Measurements from ENCODE around the gene PHGDH.

Gene PHGDH

GRCh38 chr1:119745034-119745433, 33.3 kb downstream of the PHGDH start:
- intact Hi-C loops (cut with DNase I), result loop anchor here (10.0 kb wide), 1 partner anchor 130 kb away; no protein-coding TSS in a partner anchor
- no peak for DNase-seq

DNA sequence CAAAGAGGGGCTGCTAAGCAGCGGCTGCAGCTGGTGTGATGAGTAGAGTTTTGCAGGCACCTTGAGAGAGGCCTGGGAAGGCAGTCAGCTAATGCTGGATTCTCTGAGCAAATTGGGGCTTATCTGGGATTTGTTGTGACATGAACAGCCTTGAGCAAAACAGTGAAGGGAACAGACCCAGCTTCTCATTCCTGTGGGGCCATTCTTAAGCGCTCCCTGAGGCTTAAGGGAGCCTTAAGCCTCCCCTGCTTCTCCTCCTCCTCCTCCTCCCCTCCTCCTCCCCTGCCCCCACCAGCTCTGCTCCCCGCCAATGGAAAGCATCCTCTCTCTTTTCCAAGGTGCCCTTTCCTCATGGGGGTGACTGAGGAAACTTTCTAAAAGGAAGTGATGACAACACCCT, 35.7 kb downstream of the PHGDH start:
- intact Hi-C loops (cut with DNase I), result loop anchor here (10.0 kb wide), 1 partner anchor 127 kb away; no protein-coding TSS in a partner anchor
- DNase-seq, result no peak

DNA sequence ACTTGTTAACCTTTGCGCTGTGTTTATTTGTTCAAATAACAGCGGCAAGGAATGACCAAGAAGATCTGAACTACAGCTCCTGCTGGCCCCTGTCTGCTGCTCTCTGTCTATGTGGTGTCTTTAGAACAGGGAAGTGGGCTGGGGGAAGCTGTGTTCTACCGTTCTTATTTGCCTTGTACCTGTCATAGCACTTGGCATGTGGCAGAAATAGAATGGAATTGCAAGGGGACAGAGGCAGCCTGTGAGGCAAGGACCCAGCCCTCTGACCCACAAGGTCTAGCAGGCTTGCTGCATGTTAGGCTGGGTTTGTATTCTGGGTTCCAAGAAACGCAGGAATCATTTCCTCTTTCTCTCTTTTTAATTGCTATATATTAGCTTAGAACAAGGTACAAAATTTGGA, 36.3 kb downstream of the PHGDH start:
- intact Hi-C loops (cut with DNase I), result loop anchor here (10.0 kb wide), 1 partner anchor 127 kb away; no protein-coding TSS in a partner anchor
- DNase-seq, result no peak

- no peak for DNase-seq
- intact Hi-C loops (cut with DNase I), result no loop called here
Observed at GRCh38 chr1:119752592-119752991, 40.9 kb downstream of the PHGDH start.

GRCh38 chr1:119758584-119758983, 46.9 kb downstream of the PHGDH start:
- no peak for DNase-seq
- intact Hi-C loops (cut with DNase I), result no loop called here

DNA sequence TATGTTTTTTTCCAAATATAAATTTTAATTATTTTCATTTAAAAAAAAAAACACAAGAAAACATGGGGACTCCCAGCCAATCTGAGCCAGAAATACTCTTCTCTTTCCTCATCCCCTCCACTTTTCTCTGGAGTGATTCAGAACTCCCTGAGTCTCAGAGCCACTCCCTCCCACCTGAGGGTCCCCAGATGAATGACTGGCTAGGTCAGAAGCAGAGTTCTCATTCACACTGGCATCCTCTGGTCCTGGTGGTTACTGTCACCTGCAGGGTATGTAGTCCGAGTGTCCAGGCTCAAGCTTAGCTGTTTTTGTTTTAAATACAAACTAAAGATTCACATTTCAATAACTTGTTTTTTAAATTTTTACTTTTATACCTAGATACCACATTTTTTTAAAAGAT, 50.7 kb downstream of the PHGDH start:
- DNase-seq, result no peak
- intact Hi-C loops (cut with DNase I), result no loop called here

DNA sequence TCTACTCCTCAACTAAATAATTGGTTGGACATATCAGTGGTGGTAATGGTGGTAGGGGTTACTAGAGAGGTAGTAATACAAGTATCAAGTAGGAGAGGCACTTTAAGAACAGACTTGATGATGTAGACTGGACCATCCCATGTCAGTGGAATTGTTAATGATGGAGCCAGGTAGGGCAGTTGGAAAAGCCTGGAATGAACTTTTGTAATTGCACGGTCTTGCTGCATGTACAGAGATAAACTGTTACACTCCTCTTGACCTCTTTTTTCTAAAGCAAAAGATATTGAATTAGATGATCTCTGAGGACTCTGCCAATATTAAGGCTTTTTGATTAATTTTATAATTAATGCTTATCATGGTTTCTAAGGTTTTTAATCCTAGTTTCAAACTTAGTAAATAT, 51.2 kb downstream of the PHGDH start:
- intact Hi-C loops (cut with DNase I), result no loop called here
- no peak for DNase-seq

DNA sequence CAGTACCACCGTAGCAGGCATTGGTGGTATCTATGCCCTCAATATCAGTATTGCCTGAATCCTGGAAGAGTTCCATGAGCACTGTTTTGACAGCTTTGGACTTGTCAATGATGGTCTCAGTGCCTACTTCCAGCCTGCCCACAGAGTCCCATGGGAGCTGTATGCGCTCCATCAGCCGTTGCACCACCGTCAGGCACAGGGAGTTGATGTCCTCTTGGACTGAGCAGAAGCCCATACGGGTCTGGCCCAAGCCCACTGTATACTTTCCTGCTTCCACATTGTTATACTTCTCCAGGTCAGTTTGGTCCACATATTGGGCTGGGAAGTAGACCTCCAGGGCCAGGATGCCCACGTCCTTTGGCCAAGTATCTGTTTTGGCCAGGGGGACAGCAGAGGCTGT, 52.5 kb downstream of the PHGDH start:
- intact Hi-C loops (cut with DNase I), result no loop called here

DNA sequence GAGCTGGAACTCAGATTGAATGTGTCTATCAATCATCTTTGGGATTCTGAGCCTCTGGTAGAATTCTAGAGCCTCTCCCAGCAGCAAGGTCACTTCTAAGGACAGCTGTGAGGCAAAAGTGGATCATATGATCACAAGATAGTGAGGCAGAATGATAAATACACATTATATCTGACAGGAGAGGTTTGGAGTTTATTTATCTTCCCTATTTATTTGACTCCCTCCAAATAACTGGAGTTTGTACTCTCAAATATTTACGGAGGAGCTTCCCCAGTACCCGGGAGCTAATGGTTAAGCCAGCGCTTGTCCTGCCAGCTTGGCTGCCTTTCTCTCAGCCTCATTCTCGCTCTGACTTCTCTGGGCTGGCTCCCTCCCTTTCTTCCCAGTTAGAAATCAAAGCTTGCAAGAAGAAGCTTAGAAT, 54.6 kb downstream of the PHGDH start:
- DNase-seq, result peak in 2 of 10 donors; percentile 35 to 45
- intact Hi-C loops (cut with DNase I), result no loop called here

More for the DNA sequence above, 52.5 kb downstream of the PHGDH start:
- peak in 1 of 10 donors; percentile 14 for DNase-seq

GRCh38 chr1:119767486-119767885, 55.8 kb downstream of the PHGDH start:
- DNase-seq, result no peak
- intact Hi-C loops (cut with DNase I), result no loop called here

DNA sequence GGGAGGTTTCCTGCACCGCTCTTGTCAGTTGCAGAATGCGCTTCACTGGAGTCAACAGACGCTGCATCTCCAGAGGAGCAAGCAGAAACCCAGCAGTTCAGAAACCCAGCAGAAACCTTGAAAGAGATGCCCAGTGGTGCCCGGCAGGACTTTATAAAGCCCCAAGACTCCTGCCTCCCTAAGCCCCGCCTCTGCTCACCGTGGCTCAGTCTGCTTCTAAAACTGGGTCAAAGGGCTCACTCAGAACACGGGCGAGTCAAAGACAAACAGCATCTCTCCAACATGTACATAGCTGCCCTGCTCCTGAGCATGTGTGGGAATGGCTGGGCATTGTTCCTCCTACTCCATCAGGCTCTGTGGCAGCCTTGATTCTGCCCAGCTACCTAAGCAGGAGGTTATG, 57.0 kb downstream of the PHGDH start, which contains the start of gene HMGCS2:
TSS of gene HMGCS2 (minus strand) at position 128 of the 400 bp plus-strand sequence. CDS start at position 67, 61 bp downstream.
- DNase-seq, result no peak
- intact Hi-C loops (cut with DNase I), result no loop called here

- intact Hi-C loops (cut with DNase I), result no loop called here
- DNase-seq, result peak in 2 of 10 donors; percentile 37 to 79
Observed at GRCh38 chr1:119771016-119771415, 59.3 kb downstream of the PHGDH start.

DNA sequence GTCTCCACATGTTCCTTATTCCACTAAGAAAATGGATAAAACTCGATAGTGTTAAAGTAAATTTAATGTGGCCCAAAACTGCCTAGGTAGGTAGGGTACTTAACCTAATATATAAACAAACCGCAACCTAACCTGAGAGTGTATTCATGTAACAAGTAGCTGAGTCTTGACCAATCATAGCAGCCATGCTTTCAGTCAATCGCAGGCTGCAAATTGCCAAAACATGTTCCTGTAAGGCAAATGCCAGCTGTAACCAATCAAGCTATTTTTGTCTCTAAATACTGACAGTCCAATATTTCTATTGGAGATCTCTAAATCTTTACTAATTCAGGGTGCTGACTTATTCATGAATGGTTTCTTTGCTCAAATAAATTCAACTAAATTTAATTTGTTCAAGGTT, 60.0 kb downstream of the PHGDH start:
- intact Hi-C loops (cut with DNase I), result no loop called here
- no peak for DNase-seq

DNA sequence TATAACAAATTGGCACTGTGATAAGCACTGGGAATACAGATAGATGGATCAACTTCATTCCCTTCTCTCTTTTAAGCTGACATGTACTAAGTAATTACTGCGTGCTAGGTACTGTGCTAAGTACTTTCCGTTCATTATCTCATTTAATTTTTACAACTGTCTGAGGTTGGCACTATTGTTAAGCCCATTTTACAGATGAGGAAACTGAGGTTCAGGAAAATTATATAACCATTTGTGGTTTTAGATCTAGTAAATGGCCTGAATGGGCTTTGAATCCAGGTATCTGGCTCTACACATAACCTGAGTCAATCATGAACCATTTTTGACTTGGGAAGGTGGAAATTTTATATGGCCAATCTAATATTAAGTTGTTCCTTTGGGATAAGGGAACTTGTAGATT, 60.6 kb downstream of the PHGDH start:
- no peak for DNase-seq
- intact Hi-C loops (cut with DNase I), result no loop called here

- intact Hi-C loops (cut with DNase I), result no loop called here
- no peak for DNase-seq
Observed at GRCh38 chr1:119773711-119774241, 62.0 kb downstream of the PHGDH start.

GRCh38 chr1:119774746-119775490, 63.2 kb downstream of the PHGDH start:
- intact Hi-C loops (cut with DNase I), result no loop called here
- DNase-seq, result no peak

DNA sequence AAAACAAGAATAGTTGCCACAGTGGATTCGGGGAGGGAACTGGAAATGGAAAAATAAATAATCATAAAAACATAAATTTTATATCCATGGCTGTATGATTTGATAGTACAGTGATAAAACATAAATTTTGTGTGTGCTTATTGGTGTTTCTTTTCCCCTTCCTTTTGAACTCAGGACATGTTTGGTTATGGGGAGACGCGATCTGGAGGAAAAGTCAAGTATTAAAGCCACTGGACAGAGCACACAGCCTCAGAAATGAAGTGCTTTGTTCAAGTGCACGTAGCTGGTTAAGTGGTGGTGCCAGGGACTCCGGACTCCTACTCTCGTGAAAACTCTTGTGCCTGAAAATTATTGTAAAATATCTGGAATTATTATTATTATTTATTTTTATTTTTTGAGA, 66.6 kb downstream of the PHGDH start:
- DNase-seq, result no peak
- intact Hi-C loops (cut with DNase I), result no loop called here

GRCh38 chr1:119778886-119779560, 67.3 kb downstream of the PHGDH start:
- DNase-seq, result no peak
- intact Hi-C loops (cut with DNase I), result no loop called here

DNA sequence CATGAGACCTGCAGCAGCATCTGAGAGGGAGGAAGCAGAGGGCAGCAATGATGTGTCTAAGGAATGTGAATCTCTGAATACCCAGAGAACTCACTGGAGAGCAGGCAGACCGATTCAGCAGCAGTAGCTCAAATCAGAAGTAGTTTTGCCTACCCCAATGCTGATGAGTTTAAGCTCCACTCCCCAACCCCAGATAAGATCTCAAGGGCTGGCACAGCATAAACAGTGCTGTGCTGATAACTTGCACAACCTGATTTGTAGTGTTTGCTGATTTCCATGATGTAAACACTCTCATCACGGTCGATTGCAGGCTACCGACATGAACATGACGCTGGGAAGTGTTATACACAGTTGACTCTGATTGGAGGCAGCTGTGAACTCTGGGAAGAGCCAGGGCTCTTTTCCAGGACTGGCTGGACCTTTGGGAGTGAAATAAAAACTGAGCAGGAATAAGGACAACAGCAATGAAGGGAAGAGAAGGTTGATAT, 68.2 kb downstream of the PHGDH start:
- no peak for DNase-seq
- intact Hi-C loops (cut with DNase I), result no loop called here

GRCh38 chr1:119781434-119782210, 69.9 kb downstream of the PHGDH start:
- DNase-seq, result no peak

More at GRCh38 chr1:119781434-119782210, 69.9 kb downstream of the PHGDH start:
- intact Hi-C loops (cut with DNase I), result no loop called here

Data from posterior cingulate gyrus (tissue), 11 donors.